IPS-18a (cell line): ENCODE results near the gene COPE.
"Not testable (repeated sequence)": the region's sequence is repeated elsewhere in the genome, so short reads cannot be mapped to it uniquely, and the experiment has no call there.

Experiments used
- H3K27ac ChIP-seq: one replicate; pipeline ENCODE4 v1.5.1; 2013; ENCODE audit warnings: low read length
- H3K27me3 ChIP-seq: one replicate; pipeline ENCODE4 v1.6.1; 2013; ENCODE audit warnings: mild to moderate bottlenecking, low read length; ENCODE audit not compliant: control insufficient read depth, insufficient read depth
- H3K36me3 ChIP-seq: one replicate; pipeline ENCODE4 v1.6.1; 2013; ENCODE audit warnings: low read depth, low read length; ENCODE audit not compliant: control insufficient read depth
- H3K4me1 ChIP-seq: one replicate; pipeline ENCODE4 v1.6.1; 2013; ENCODE audit warnings: low read depth, low read length; ENCODE audit not compliant: control insufficient read depth
- H3K4me3 ChIP-seq: one replicate; pipeline ENCODE4 v1.5.1; 2013; ENCODE audit warnings: low read length
- H3K9ac ChIP-seq: one replicate; pipeline ENCODE4 v1.6.1; 2013; ENCODE audit warnings: mild to moderate bottlenecking, low read length, moderate library complexity
- H3K9me3 ChIP-seq: one replicate; pipeline ENCODE4 v1.6.1; 2013; ENCODE audit warnings: low read depth, low read length; ENCODE audit not compliant: control insufficient read depth

COPE gene

DNA sequence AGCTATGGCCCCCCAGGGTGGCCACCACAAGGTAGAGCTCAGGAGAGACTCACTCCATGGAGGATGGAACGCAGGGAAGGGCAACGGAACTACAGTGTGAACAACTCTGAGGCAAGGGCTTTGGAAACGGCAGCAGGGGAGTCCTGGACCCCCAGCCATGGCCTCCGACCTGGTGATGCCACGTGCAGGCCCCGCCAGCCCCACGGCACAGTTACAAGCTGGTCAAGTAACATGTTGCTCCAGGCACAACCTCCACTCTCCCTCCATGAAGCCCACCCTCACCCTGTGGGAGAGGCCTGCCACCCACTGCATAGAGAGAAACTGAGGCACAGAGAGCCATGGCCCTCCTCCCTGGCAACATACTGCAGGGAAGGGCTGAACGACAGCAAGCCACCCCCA is 14.1 kb downstream of the COPE start:
- Histone ChIP-seq H3K4me3 (no peak overlapping the region), H3K27ac (no peak overlapping the region), H3K9me3 (no peaks in the 10 kb centered on the region), H3K9ac (no peak overlapping the region), H3K27me3 (no peaks in the 10 kb centered on the region), H3K4me1 (no peaks in the 10 kb centered on the region), H3K36me3 (peaks cover 12% of the 10 kb centered on the region)

DNA sequence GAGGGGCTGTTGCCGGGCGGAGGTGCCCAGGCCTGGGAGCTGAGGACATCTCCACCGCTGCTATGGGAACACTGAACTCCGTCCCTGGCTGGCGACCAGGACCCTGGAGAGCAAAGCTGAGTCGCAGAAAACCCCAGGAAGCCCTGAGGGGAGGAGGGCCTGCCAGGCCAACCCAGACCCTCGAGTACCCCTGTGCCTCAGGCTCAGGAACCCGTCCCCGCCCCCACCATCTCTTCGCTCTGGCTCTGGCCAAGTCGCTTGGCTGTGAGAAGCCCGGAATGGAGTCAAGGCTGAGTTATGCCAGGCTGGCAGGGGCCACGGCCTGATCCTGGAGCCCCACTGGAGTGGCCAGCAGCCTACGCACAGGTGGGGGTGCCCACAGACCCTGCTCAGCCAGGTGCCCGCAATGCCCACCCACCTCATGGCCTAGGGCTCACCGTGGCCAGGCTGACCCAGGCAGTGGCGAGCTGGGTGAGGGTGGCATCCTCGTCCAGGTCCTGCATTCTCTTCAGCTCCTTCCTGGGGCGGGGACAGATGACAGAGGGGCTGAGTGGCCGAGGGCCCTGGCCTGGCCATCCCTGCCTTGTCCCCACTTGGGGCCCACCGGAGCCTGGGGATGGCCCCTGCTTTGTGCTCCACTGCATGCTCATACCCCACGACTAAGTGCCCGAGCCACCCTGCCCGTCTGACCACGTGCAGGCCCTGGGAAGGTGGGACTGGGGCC is 14.7 kb downstream of the COPE start:
- Histone ChIP-seq H3K27me3 (no peaks in the 10 kb centered on the region), H3K36me3 (peaks cover 12% of the 10 kb centered on the region), H3K9me3 (no peaks in the 10 kb centered on the region)

DNA sequence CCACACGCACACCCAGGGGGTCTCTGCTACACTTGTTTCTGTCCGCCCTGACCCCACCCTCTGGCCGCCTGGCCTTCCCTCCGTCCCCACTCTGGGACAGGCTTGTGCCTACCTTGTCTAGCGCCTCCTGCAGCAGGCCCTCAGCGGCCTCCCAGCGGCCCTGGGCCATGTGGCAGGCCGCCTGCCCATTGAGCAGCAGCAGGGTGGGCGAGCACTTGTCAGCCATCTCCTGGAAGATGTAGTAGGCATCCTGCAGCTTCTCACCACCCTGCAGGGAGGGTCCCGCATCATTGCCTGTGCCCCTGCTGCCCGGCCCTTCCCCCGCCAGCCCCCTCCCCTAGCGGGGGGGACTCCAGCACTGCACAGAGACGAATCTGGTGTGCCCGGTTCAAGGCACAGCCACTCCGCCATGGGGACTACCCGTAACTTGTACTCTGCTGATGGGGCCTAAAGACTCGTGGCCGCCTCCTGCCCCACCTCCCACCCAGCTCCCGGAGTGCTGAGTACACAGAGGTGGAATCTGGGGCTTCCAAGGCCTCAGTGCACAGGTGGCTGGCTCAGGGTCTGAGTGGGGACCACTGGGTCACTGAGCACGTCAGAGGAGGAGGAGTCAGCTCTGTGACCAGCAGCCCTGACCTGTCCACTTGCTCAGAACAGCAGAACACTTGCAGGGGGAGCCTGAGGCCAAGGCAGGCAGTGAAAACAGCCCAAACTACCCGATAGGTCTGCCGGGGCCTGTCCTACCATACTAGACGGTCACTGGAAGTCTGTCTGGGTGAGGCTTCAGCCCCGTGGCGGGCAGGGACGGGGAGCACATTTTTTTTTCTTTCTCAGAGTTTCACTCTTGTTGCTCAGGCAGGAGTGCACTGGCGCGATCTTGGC is 15.8 kb downstream of the COPE start:
- Histone ChIP-seq H3K36me3 (peaks cover 12% of the 10 kb centered on the region), H3K4me1 (no peaks in the 10 kb centered on the region), H3K27me3 (no peaks in the 10 kb centered on the region), H3K9ac (no peak overlapping the region), H3K4me3 (no peak overlapping the region), H3K9me3 (no peaks in the 10 kb centered on the region), H3K27ac (no peak overlapping the region)

More for the DNA sequence above, 14.7 kb downstream of the COPE start:
- no peak overlapping the region for H3K27ac ChIP-seq
- H3K9ac ChIP-seq: no peak overlapping the region
- no peak overlapping the region for H3K4me3 ChIP-seq
- no peaks in the 10 kb centered on the region for H3K4me1 ChIP-seq

DNA sequence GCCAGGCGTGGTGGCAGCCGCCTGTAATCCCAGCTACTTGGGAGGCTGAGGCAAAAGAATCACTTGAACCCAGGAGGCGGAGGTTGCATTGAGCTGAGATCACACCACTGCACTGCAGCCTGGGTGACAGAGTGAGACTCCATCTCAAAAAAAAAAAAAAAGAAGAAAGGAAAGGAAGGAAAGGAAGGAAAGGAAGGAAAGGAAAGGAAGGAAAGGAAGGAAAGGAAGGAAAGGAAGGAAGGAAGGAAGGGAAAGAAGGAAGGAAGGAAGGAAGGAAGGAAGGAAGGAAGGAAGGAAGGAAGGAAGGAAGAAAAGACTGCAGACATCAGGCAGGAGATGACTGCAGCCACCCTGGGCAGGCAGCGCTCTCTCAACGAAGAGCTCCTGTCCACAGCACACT is 16.7 kb downstream of the COPE start:
- not testable (repeated sequence) for H3K36me3 ChIP-seq, H3K27ac ChIP-seq, H3K27me3 ChIP-seq, H3K9me3 ChIP-seq, H3K9ac ChIP-seq, H3K4me3 ChIP-seq, H3K4me1 ChIP-seq

DNA sequence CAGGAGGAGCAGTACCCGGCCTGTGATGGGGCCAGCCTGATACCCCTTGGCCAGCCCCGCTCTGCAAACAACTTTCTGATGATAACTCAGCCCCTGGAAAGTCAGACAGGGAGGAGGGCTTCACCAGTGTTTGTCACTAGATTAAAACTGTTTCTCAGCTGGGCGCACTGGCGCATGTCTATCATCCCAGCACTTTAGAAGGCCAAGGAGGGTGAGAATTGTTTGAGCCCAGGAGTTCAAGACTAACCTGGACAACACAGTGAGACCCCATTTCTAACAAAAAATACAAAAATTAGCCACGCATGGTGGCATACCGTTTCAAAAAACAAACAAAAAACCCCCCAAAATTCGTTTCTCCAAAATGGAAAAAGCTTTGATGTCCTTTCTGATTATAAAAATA is 17.7 kb downstream of the COPE start:
- H3K9me3 ChIP-seq: no peaks in the 10 kb centered on the region
- no peak overlapping the region for H3K4me3 ChIP-seq
- peaks cover 3% of the 10 kb centered on the region for H3K36me3 ChIP-seq
- peaks cover 11% of the 10 kb centered on the region for H3K27me3 ChIP-seq
- H3K4me1 ChIP-seq: no peaks in the 10 kb centered on the region
- H3K9ac ChIP-seq: no peak overlapping the region
- no peak overlapping the region for H3K27ac ChIP-seq

DNA sequence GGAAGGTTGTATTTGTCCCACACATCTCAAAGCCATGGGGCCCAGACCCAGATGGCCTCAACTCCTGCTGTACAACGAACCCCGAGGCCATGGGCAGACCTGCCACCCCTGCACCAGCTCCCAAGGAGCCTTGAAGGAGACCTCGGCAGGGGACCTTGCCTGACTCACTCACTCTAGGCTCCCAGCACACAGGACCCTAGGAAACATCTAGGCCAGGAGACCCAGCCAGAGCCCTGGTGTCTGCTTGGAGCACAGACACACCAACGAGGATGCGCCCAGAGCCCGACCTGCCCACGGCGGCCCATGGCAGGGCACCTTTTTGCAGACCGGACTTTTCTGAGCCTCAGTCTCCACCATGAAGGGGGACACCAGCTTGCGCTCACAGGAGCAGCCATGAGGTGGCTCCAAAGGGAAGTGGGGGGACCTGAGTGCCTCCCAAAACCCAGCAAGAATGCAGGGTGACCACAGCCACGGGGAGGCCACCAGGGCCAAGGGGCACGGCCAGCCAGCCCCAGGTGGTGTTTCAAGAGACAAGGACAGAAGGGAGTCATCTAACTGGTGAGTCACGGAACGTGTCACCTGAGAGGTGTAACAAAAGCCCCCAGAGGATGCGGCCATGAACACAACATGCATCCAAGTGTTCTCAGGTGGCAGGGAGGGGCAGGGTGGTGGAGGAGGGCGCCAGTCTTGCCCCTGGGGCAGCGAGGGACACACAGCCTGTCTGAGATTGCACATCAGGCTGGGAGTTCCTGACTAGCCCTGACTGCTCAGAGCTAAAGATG is 18.3 kb downstream of the COPE start:
- peaks cover 3% of the 10 kb centered on the region for H3K36me3 ChIP-seq
- H3K27ac ChIP-seq: no peak overlapping the region
- no peak overlapping the region for H3K4me3 ChIP-seq
- peaks cover 13% of the 10 kb centered on the region for H3K27me3 ChIP-seq
- H3K9me3 ChIP-seq: no peaks in the 10 kb centered on the region
- H3K4me1 ChIP-seq: no peaks in the 10 kb centered on the region
- H3K9ac ChIP-seq: no peak overlapping the region

DNA sequence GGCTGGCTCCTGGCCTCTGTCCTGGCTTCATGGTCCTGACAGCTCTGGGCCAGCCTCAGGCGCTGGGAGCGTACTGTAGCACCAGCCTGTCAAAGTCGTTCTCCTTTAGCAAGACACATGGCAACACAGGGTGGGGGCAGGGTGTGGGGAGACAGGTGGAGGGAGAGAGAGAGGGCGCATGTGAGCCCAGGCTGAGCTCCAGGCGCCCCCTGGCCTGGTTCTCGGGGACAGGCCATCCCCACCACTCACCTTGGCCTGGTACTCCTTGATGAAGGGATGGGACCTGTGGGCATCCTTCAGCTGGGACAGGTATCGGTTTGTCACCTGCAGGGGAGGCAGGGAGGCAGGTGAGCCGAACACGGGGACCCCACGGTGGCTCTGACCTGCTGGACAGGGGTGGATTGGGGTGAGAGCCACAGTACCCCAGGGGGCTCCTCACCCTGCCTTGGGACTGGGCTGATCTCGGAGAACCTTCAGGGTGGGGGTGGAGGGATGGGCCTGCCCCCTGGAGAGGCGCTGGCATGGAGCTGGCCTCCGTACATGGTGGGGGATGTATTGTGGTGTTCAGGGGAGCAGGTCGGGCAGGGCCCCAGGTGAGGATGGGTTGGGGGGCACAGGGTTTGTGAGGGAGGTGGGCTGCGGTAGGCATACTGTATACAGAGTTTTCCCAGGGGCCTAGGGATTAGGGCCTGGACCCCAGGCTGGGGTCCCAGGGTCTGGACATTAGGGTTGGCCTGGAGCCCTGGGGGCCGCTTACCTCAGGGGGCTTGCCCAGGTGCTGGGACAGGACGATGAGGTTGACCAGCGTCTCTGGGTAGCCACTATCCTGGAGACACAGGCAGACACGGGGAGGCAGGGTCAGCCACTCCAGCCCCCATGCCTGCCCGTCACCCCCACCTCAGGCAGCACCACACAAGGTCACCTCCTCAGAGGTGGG is 19.3 kb downstream of the COPE start:
- H3K27me3 ChIP-seq: peaks cover 13% of the 10 kb centered on the region
- H3K4me3 ChIP-seq: no peak overlapping the region
- no peak overlapping the region for H3K27ac ChIP-seq
- no peaks in the 10 kb centered on the region for H3K9me3 ChIP-seq
- H3K36me3 ChIP-seq: no peaks in the 10 kb centered on the region
- H3K4me1 ChIP-seq: no peaks in the 10 kb centered on the region
- H3K9ac ChIP-seq: no peak overlapping the region

DNA sequence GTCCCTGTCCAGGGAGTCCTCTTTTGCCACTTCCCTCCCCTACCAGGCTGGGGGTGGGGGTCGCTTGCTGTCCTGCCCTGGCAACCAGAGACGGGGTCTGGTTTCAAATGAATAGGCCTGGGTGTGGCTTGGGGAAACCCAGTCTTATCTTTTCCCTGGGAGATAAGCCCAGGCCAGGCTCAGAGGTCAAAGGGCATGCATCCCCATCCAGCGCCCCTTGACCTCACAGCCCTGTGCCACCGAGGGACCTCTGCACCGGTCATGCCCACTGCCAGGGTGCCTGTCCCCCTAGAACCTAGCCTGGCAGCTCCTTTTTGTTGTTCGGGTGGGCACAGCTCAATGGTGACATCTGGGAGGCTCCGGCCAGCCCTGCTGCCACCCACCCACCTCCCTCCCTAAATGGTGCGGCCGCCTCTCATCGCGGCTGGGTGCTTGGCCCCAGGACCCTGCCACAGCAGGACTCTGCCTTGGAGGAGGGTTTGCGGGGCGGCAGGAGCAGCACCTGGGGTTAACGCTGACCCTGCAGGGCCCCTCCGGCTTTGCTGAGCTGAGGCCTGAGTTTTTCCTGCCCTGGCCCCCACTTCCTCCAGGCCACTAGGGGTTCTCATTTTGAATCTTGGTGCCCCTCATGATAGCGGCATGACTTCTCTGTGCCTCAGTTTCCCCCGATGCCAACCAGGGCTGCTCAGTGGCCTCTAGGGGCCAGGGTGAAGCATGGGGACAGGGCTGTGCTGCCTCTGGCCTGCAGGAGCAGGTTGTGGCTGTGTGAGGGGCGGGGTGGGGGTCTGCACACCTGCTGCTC is 20.4 kb downstream of the COPE start:
- Histone ChIP-seq H3K4me1 (no peaks in the 10 kb centered on the region), H3K27ac (no peak overlapping the region)

DNA sequence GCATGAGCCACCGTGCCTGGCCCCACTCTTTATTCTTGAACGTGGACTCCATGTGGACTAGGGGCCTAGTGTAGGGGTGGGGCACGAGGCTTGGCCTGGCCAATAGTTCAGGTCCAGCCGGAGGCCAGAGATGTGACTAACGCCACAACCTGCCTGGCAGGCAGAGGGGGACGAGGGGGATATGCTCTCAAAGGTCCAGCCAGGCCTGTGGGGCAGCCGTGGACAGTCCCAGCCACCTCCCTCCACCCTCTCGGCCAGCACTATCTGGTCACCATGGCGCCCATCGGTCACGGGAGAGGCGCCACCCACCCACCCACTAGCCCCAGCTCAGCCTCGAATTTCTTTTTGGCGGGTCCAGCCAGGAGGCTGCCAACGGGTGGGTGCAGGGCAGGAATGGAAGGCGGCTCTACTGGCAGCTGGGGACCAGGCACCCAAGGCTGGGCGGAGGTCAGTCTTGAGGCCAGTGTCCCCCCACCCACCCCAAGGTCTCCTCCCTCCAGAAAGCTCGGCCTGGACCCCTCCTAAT is 21.0 kb downstream of the COPE start:
- Histone ChIP-seq H3K27me3 (peaks cover 20% of the 10 kb centered on the region), H3K9me3 (no peaks in the 10 kb centered on the region), H3K27ac (no peak overlapping the region), H3K36me3 (no peaks in the 10 kb centered on the region), H3K9ac (no peak overlapping the region), H3K4me1 (no peaks in the 10 kb centered on the region), H3K4me3 (no peak overlapping the region)

More for the DNA sequence above, 20.4 kb downstream of the COPE start:
- no peaks in the 10 kb centered on the region for H3K9me3 ChIP-seq
- no peak overlapping the region for H3K9ac ChIP-seq
- H3K27me3 ChIP-seq: peaks cover 20% of the 10 kb centered on the region
- no peak overlapping the region for H3K4me3 ChIP-seq
- no peaks in the 10 kb centered on the region for H3K36me3 ChIP-seq
